SK-N-SH treated with all-trans-retinoic acid at 6 μM for 48 hours (cell line): Measurements from ENCODE around the gene SHB.

ENCODE experiments used
- ATAC-seq: fragments of 200-7000 bp; cut with Tn5 transposase; 3 replicates; pipeline ENCODE4 v1.9.1; 2020; ENCODE audit warnings: mild to moderate bottlenecking, moderate library complexity
- ARNTL ChIP-seq: fragments of 450-650 bp; formaldehyde crosslinking; IDR thresholded peaks from 2 replicates; pipeline ENCODE4 v1.5.0; 2020; ENCODE audit warnings: low read depth, mild to moderate bottlenecking, moderate library complexity, borderline replicate concordance
- BACH2 ChIP-seq: fragments of 250-450 bp; sonication (Bioruptor Pico); IDR thresholded peaks from 2 replicates; pipeline ENCODE4 v1.9.0; 2021; ENCODE audit warnings: mild to moderate bottlenecking, borderline replicate concordance
- CSDC2 ChIP-seq: fragments of 250-450 bp; sonication (Bioruptor Pico); IDR thresholded peaks from 2 replicates; pipeline ENCODE4 v1.5.0; 2020; ENCODE audit warnings: mild to moderate bottlenecking, moderate library complexity
- ESRRG ChIP-seq: fragments of 250-450 bp; sonication (Bioruptor Pico); IDR thresholded peaks from 2 replicates; pipeline ENCODE4 v1.6.1; 2021; ENCODE audit warnings: mild to moderate bottlenecking
- GLIS3 ChIP-seq: fragments of 250-450 bp; sonication (Bioruptor Pico); IDR thresholded peaks from 2 replicates; pipeline ENCODE4 v1.5.0; 2020; ENCODE audit warnings: mild to moderate bottlenecking, moderate library complexity
- ISL1 ChIP-seq: fragments of 250-450 bp; sonication (Bioruptor Pico); IDR thresholded peaks from 2 replicates; pipeline ENCODE4 v2.1.2; 2022; ENCODE audit warnings: mild to moderate bottlenecking, moderate library complexity
- OSR1 ChIP-seq: fragments of 250-450 bp; sonication (Bioruptor Pico); IDR thresholded peaks from 2 replicates; pipeline ENCODE4 v1.8.0; 2022; ENCODE audit warnings: moderate library complexity, mild to moderate bottlenecking, inconsistent platforms
- PPARA ChIP-seq: fragments of 250-450 bp; sonication (Bioruptor Pico); IDR thresholded peaks from 2 replicates; pipeline ENCODE4 v1.5.0; 2020; ENCODE audit warnings: mild to moderate bottlenecking, borderline replicate concordance
- RARB ChIP-seq: fragments of 250-450 bp; sonication (Bioruptor Pico); IDR thresholded peaks from 2 replicates; pipeline ENCODE4 v1.8.0; 2021; ENCODE audit warnings: mild to moderate bottlenecking, moderate library complexity
- SNAI2 ChIP-seq: fragments of 250-450 bp; sonication (Bioruptor Pico); IDR thresholded peaks from 2 replicates; pipeline ENCODE4 v1.5.0; 2020; ENCODE audit warnings: mild to moderate bottlenecking, moderate library complexity
- TCF4 ChIP-seq: fragments of 250-450 bp; sonication (Bioruptor Pico); IDR thresholded peaks from 2 replicates; pipeline ENCODE4 v1.8.0; 2021; ENCODE audit warnings: mild to moderate bottlenecking, moderate library complexity, borderline replicate concordance
- TOX ChIP-seq: fragments of 250-450 bp; sonication (Bioruptor Pico); IDR thresholded peaks from 2 replicates; pipeline ENCODE4 v1.8.0; 2021; ENCODE audit warnings: mild to moderate bottlenecking, moderate library complexity, borderline replicate concordance
- ZC3H10 ChIP-seq: fragments of 250-450 bp; sonication (Bioruptor Pico); IDR thresholded peaks from 2 replicates; pipeline ENCODE4 v1.5.1; 2021; ENCODE audit warnings: mild to moderate bottlenecking, moderate library complexity
- ZFP3 ChIP-seq: fragments of 250-450 bp; sonication (Bioruptor Pico); IDR thresholded peaks from 2 replicates; pipeline ENCODE4 v1.5.0; 2020; ENCODE audit warnings: mild to moderate bottlenecking, moderate library complexity
- ZFP30 ChIP-seq: fragments of 450-650 bp; formaldehyde crosslinking; IDR thresholded peaks from 2 replicates; pipeline ENCODE4 v1.5.0; 2022; ENCODE audit warnings: mild to moderate bottlenecking, moderate library complexity
- ZNF70 ChIP-seq: fragments of 450-650 bp; formaldehyde crosslinking; IDR thresholded peaks from 2 replicates; pipeline ENCODE4 v1.5.0; 2020; ENCODE audit warnings: mild to moderate bottlenecking, moderate library complexity
- ZNF8 ChIP-seq: fragments of 450-650 bp; formaldehyde crosslinking; IDR thresholded peaks from 2 replicates; pipeline ENCODE4 v1.5.0; 2020; ENCODE audit warnings: mild to moderate bottlenecking, moderate library complexity
- TF ChIP-seq, protein P1 (sequence below): fragments of 250-450 bp; sonication (Bioruptor Pico); IDR thresholded peaks from 2 replicates; pipeline ENCODE4 v1.5.0; 2020; ENCODE audit warnings: mild to moderate bottlenecking, moderate library complexity
- TF ChIP-seq, protein P2 (sequence below): fragments of 250-450 bp; sonication (Bioruptor Pico); IDR thresholded peaks from 2 replicates; pipeline ENCODE4 v1.5.1; 2021; ENCODE audit warnings: mild to moderate bottlenecking, moderate library complexity
- TF ChIP-seq, protein P3 (sequence below): fragments of 250-450 bp; sonication (Bioruptor Pico); IDR thresholded peaks from 2 replicates; pipeline ENCODE4 v1.8.0; 2020; ENCODE audit warnings: mild to moderate bottlenecking, moderate library complexity, borderline replicate concordance
- TF ChIP-seq, protein P4 (sequence below): fragments of 250-450 bp; sonication (Bioruptor Pico); IDR thresholded peaks from 2 replicates; pipeline ENCODE4 v1.5.1; 2020; ENCODE audit warnings: low read depth, mild to moderate bottlenecking, moderate library complexity
- TF ChIP-seq, protein P5 (sequence below): fragments of 250-450 bp; sonication (Bioruptor Pico); IDR thresholded peaks from 2 replicates; pipeline ENCODE4 v1.8.0; 2021; ENCODE audit warnings: low read depth, mild to moderate bottlenecking, moderate library complexity, borderline replicate concordance

Gene SHB

DNA sequence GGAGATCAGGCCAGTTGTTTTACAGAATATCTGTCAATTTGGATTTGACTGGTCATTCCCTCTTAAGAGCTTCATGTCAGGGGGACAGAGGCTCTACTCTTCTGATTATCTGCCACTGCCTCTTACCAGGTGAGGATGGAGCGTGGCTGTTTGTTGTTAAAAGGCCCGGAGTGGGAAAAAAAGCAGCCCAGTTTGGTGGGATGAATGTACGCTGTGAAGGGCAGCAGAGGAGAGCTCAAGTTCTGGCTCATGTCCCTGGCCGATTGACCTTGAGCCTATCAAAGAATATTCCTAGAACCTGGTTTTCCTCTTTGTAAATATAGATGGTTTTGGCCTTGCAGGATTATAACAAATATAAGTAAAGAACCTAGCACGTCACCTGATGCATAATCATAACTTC is 16.3 kb upstream of the SHB start:
- TF ChIP-seq, protein P1, sequence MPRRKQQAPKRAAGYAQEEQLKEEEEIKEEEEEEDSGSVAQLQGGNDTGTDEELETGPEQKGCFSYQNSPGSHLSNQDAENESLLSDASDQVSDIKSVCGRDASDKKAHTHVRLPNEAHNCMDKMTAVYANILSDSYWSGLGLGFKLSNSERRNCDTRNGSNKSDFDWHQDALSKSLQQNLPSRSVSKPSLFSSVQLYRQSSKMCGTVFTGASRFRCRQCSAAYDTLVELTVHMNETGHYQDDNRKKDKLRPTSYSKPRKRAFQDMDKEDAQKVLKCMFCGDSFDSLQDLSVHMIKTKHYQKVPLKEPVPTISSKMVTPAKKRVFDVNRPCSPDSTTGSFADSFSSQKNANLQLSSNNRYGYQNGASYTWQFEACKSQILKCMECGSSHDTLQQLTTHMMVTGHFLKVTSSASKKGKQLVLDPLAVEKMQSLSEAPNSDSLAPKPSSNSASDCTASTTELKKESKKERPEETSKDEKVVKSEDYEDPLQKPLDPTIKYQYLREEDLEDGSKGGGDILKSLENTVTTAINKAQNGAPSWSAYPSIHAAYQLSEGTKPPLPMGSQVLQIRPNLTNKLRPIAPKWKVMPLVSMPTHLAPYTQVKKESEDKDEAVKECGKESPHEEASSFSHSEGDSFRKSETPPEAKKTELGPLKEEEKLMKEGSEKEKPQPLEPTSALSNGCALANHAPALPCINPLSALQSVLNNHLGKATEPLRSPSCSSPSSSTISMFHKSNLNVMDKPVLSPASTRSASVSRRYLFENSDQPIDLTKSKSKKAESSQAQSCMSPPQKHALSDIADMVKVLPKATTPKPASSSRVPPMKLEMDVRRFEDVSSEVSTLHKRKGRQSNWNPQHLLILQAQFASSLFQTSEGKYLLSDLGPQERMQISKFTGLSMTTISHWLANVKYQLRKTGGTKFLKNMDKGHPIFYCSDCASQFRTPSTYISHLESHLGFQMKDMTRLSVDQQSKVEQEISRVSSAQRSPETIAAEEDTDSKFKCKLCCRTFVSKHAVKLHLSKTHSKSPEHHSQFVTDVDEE (CRISPR knock-in tag): no peak
- TF ChIP-seq ZFP30 (CRISPR knock-in tag): no peak
- TF ChIP-seq SNAI2: no peak
- TF ChIP-seq BACH2: no peak
- TF ChIP-seq ZC3H10 (CRISPR knock-in tag): no peak
- TF ChIP-seq, protein P2, sequence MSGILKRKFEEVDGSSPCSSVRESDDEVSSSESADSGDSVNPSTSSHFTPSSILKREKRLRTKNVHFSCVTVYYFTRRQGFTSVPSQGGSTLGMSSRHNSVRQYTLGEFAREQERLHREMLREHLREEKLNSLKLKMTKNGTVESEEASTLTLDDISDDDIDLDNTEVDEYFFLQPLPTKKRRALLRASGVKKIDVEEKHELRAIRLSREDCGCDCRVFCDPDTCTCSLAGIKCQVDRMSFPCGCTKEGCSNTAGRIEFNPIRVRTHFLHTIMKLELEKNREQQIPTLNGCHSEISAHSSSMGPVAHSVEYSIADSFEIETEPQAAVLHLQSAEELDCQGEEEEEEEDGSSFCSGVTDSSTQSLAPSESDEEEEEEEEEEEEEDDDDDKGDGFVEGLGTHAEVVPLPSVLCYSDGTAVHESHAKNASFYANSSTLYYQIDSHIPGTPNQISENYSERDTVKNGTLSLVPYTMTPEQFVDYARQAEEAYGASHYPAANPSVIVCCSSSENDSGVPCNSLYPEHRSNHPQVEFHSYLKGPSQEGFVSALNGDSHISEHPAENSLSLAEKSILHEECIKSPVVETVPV (CRISPR knock-in tag): no peak
- TF ChIP-seq, protein P3, sequence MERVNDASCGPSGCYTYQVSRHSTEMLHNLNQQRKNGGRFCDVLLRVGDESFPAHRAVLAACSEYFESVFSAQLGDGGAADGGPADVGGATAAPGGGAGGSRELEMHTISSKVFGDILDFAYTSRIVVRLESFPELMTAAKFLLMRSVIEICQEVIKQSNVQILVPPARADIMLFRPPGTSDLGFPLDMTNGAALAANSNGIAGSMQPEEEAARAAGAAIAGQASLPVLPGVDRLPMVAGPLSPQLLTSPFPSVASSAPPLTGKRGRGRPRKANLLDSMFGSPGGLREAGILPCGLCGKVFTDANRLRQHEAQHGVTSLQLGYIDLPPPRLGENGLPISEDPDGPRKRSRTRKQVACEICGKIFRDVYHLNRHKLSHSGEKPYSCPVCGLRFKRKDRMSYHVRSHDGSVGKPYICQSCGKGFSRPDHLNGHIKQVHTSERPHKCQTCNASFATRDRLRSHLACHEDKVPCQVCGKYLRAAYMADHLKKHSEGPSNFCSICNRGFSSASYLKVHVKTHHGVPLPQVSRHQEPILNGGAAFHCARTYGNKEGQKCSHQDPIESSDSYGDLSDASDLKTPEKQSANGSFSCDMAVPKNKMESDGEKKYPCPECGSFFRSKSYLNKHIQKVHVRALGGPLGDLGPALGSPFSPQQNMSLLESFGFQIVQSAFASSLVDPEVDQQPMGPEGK (CRISPR knock-in tag): no peak
- no peak for TF ChIP-seq RARB (CRISPR knock-in tag)
- TF ChIP-seq ESRRG: no peak
- TF ChIP-seq TOX (CRISPR knock-in tag): no peak
- TF ChIP-seq, protein P4, sequence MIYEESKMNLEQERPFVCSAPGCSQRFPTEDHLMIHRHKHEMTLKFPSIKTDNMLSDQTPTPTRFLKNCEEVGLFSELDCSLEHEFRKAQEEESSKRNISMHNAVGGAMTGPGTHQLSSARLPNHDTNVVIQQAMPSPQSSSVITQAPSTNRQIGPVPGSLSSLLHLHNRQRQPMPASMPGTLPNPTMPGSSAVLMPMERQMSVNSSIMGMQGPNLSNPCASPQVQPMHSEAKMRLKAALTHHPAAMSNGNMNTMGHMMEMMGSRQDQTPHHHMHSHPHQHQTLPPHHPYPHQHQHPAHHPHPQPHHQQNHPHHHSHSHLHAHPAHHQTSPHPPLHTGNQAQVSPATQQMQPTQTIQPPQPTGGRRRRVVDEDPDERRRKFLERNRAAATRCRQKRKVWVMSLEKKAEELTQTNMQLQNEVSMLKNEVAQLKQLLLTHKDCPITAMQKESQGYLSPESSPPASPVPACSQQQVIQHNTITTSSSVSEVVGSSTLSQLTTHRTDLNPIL (CRISPR knock-in tag): no peak
- TF ChIP-seq ARNTL (CRISPR knock-in tag): no peak
- TF ChIP-seq CSDC2 (CRISPR knock-in tag): no peak
- TF ChIP-seq ZNF70: no peak
- TF ChIP-seq PPARA (CRISPR knock-in tag): no peak
- TF ChIP-seq ZFP3: no peak
- TF ChIP-seq GLIS3 (CRISPR knock-in tag): no peak
- TF ChIP-seq ISL1 (CRISPR knock-in tag): no peak
- TF ChIP-seq OSR1: no peak
- no peak for TF ChIP-seq ZNF8
- no peak for ATAC-seq

DNA sequence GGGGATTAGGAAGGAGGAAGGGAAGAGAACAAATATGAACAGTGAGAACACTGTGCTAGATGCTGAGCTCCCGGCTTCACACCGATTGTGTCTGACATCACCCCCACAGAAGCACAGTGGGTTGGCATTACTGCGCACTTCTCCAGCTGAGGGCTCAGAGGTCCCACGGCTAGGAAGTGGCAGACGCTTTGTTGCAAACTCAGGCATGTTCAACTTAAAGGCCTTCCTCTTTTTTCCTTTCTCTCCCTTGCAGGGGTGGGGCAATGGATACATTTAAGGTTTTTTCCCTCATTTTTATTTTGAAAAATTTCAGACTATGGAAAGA is 15.5 kb upstream of the SHB start:
- TF ChIP-seq RARB (CRISPR knock-in tag) (no peak), OSR1 (no peak), ZC3H10 (CRISPR knock-in tag) (no peak), ARNTL (CRISPR knock-in tag) (no peak), PPARA (CRISPR knock-in tag) (no peak), ESRRG (no peak), ZFP30 (CRISPR knock-in tag) (no peak), CSDC2 (CRISPR knock-in tag) (no peak), TCF4 (CRISPR knock-in tag) (no peak), ZNF70 (no peak), GLIS3 (CRISPR knock-in tag) (no peak), BACH2 (no peak)
- TF ChIP-seq, protein P5, sequence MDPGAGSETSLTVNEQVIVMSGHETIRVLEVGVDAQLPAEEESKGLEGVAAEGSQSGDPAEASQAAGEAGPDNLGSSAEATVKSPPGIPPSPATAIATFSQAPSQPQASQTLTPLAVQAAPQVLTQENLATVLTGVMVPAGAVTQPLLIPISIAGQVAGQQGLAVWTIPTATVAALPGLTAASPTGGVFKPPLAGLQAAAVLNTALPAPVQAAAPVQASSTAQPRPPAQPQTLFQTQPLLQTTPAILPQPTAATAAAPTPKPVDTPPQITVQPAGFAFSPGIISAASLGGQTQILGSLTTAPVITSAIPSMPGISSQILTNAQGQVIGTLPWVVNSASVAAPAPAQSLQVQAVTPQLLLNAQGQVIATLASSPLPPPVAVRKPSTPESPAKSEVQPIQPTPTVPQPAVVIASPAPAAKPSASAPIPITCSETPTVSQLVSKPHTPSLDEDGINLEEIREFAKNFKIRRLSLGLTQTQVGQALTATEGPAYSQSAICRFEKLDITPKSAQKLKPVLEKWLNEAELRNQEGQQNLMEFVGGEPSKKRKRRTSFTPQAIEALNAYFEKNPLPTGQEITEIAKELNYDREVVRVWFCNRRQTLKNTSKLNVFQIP: no peak
- TF ChIP-seq, protein P3 (CRISPR knock-in tag): no peak
- TF ChIP-seq, protein P2 (CRISPR knock-in tag): no peak
- TF ChIP-seq, protein P4 (CRISPR knock-in tag): no peak
- ATAC-seq: no peak
